ENCODE data around the gene COL6A6. TPM values are rescaled to one million over a fixed set of nuclear protein-coding genes. Genes with fewer than 3 reads are reported as not detected.
A peak's percentile ranks its signal among the peaks of the same experiment; 100 is the strongest.

Gene COL6A6
- total RNA-seq, 3 donors from 2014 or later = 0.05 TPM; not detected in 2

GRCh38 chr3:130519754-130520153 is 2.8 kb downstream of the COL6A6 start:
- no peaks in the 10 kb centered on the region for H3K9me3 ChIP-seq
- intact Hi-C loops (cut with DNase I, micrococcal nuclease) = no loop called here
- DNase-seq (no peak), ATAC-seq (no peak)
- no peak for TF ChIP-seq CTCF (IDR thresholded peaks at IDR 0.05)
- H3K4me1 ChIP-seq (ENCODE audit: low read depth) = no peaks in the 10 kb centered on the region
- no peaks in the 10 kb centered on the region for H3K36me3 ChIP-seq (ENCODE audit: low read depth)
- no peak overlapping the region for H3K4me3 ChIP-seq

DNA sequence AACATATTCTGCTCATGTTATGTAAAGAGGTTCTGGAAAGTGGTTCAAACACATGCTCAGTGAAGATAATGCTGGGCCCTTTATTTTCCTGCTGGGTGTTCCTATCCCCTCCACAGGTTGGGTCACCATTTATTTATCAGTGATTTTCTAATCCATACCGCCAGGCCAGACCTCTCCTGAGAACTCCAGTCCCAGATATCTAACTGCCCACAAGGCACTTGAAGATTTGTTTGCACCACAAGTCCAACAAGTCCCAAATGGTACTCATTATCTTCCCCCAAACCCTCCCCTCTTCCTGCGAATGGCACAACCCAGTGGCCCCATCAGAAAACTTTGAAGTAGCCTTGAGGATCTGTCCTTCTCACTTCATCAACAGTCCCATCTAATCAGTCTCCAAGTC is 5.4 kb downstream of the COL6A6 start:
- TF ChIP-seq CTCF (IDR thresholded peaks at IDR 0.05) = no peak
- Histone ChIP-seq H3K4me3 (no peak overlapping the region), H3K9me3 (no peaks in the 10 kb centered on the region), H3K4me1 (ENCODE audit: low read depth) (no peaks in the 10 kb centered on the region), H3K36me3 (ENCODE audit: low read depth) (no peaks in the 10 kb centered on the region)
- ATAC-seq (no peak), DNase-seq (no peak)
- intact Hi-C loops (cut with DNase I, micrococcal nuclease) = no loop called here

GRCh38 chr3:130527426-130527825 is 10.4 kb downstream of the COL6A6 start:
- H3K4me1 ChIP-seq (ENCODE audit: low read depth) = no peaks in the 10 kb centered on the region
- no peak overlapping the region for H3K4me3 ChIP-seq
- no peak for TF ChIP-seq CTCF (IDR thresholded peaks at IDR 0.05)
- no peak for DNase-seq
- intact Hi-C loops (cut with DNase I, micrococcal nuclease) = no loop called here
- H3K9me3 ChIP-seq = no peaks in the 10 kb centered on the region
- H3K36me3 ChIP-seq (ENCODE audit: low read depth) = no peaks in the 10 kb centered on the region
- ATAC-seq = no peak

DNA sequence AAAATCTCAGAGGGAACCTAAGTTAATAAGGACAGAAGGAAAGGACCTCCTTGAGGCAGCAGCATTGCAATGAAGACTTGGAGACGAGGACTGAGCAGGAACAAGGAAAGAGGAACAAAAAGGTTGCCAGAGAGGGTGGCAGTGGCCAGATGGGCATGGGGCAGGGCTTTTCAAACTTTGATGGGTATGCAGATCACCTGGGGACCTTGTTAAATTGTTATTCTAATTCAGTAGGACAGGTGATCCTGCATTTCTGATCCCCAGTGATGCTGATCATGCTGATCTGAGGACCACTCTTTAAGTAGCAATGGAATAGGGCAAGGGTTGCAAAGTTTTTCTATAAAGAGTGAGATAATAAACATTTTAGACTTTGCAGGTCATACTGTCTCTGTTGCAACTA is 11.1 kb downstream of the COL6A6 start:
- TF ChIP-seq CTCF (IDR thresholded peaks at IDR 0.05) = no peak
- ATAC-seq (no peak), DNase-seq (no peak)
- intact Hi-C loops (cut with DNase I, micrococcal nuclease) = no loop called here
- no peaks in the 10 kb centered on the region for H3K4me1 ChIP-seq (ENCODE audit: low read depth)
- no peaks in the 10 kb centered on the region for H3K36me3 ChIP-seq (ENCODE audit: low read depth)
- no peak overlapping the region for H3K4me3 ChIP-seq
- no peaks in the 10 kb centered on the region for H3K9me3 ChIP-seq

DNA sequence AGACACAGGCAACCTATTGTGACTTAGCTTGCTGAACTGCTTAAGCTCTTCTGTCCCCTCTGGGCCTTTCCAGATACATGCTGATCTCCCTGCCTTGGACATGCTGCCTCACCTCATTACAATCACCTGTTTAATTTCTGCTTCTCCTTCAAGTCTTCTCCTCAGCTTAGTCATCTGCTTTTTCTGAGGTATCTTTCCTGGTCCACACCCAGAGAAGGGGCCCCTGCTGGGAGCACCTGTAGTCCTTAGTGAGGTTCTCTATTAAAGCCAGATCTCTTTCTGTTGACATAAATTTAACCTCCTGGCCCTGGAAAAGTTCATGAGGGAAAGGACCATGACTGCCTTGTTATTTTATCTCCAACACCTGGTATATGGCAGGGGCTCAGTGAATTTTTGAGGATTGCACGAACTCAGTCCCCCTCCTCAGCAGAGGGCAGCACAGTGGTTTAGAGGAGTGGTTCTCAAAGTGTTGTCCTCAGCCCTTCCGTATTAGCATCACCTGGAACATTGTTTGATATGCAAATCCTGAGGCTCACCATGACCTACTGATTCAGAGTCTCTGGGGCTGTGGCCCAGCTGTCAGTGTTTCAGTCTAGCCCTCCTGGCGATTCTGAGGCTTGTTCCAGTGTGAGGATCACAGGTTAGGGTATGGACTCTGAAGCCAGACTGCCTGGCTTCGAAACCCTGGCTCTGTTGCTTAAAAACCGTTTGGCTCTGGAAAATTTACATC is 12.7 kb downstream of the COL6A6 start:
- H3K9me3 ChIP-seq = no peaks in the 10 kb centered on the region
- no peak for TF ChIP-seq CTCF (IDR thresholded peaks at IDR 0.05)
- H3K4me1 ChIP-seq (ENCODE audit: low read depth) = no peaks in the 10 kb centered on the region
- ATAC-seq (peak; percentile 16), DNase-seq (no peak)
- H3K36me3 ChIP-seq (ENCODE audit: low read depth) = no peaks in the 10 kb centered on the region
- intact Hi-C loops (cut with DNase I, micrococcal nuclease) = no loop called here
- H3K4me3 ChIP-seq = no peak overlapping the region

DNA sequence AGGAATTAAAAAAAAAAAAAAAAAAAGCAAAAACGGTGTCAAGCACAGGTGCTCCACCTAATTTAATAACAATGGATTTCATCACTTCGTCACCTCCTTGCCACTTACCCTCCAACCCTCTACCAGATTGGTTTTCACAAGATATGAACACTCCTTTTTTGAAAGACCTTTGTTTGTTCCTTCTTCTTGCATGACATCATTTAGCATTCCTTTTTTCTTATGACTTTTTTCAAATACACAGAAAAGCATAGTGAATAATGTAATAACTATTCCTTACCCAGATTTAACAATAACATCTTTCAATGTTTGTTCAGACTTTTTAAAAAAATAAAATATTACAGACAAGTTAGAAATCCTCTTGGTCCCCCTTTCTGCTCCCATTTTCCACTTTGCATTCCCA is 16.3 kb downstream of the COL6A6 start:
- no peak for ATAC-seq
- no peak overlapping the region for H3K4me3 ChIP-seq
- no peaks in the 10 kb centered on the region for H3K4me1 ChIP-seq (ENCODE audit: low read depth)
- no peaks in the 10 kb centered on the region for H3K36me3 ChIP-seq (ENCODE audit: low read depth)
- no peak for DNase-seq
- intact Hi-C loops (cut with DNase I, micrococcal nuclease) = no loop called here
- no peaks in the 10 kb centered on the region for H3K9me3 ChIP-seq
- no peak for TF ChIP-seq CTCF (IDR thresholded peaks at IDR 0.05)
